ENCODE results near the gene GABRD.

Gene GABRD

DNA sequence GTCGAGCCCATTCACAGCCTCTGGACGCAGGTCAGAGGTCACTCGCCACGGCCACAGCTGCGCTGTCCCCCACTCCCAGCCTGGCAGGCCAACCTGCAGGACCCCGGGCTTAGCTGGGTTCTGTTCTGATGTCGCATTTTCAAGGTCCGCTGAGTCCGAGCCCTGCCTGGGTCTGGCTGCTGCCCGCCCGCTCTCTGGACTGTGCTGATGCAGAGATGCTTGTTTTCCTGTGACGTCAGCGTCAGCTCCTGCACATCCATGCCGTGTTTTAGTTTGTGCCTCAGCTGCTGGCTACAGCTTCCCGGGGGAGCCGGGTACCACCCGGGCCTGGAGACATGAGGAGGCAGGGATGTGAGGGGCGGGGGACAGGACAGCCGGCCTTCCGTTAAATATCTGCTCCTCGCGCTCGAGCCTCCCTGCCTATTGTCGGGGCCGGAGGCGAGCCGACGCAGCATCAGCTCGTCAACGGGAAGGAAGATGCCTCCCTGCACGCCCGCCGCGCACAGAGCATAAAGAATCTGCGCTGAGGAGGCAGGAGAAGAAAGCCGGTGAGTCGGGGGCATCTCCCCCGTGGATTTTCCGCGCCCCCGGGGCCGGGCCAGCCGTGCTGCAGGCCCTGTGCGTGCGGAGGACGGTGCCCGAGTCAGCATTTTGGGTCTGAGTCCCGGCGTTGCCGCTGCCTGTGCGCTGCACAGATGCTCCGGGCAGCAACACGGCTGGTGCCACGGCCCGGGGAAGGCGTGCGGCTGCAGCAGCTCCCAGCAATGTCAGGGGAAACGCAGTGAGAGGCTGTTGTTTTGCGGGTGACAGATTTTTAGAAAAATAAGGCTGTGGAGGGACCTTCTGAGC, 54.5 kb downstream of the GABRD start:
- Histone ChIP-seq H3K9ac (ENCODE audit: low read depth, low read length) (no peak overlapping the region), H3K9me3 (ENCODE audit: insufficient read depth, low read depth, low read length) (peaks cover 20% of the 10 kb centered on the region), H3K27ac (ENCODE audit: low read depth, low read length) (peak overlapping the region; percentile 25; the same call in 1 of the 2 replicates), H3K27me3 (ENCODE audit: insufficient read depth, low read length) (no peaks in the 10 kb centered on the region), H3K4me1 (ENCODE audit: insufficient read depth, low read length) (no peaks in the 10 kb centered on the region), H3K36me3 (ENCODE audit: insufficient read depth, low read length) (peaks cover 16% of the 10 kb centered on the region), H3K4me3 (ENCODE audit: low read length) (no peak overlapping the region)
- 91% methylated on average over 59 of the region's 59 CpGs for WGBS

DNA sequence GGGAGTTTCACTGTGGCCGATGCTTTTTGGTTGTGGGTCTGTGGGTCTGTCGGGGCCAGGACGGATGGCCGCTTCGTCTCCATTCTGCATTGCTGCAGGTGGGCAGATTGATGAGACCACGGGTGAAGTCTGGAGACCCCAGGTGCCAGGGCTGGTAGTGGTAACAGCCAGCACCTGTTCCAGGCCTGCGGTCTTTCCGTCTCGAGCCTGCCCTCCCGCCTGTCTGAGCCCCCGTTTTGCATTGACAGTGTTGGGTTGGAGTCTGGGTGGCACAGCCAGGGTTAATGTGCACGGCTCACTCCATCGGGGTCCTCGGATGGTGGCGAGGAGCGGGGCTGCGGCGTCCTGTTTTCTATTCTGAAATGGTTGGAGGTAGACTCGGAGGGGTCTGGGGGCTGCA, 55.3 kb downstream of the GABRD start:
- no peak overlapping the region for H3K4me3 ChIP-seq (ENCODE audit: low read length)

DNA sequence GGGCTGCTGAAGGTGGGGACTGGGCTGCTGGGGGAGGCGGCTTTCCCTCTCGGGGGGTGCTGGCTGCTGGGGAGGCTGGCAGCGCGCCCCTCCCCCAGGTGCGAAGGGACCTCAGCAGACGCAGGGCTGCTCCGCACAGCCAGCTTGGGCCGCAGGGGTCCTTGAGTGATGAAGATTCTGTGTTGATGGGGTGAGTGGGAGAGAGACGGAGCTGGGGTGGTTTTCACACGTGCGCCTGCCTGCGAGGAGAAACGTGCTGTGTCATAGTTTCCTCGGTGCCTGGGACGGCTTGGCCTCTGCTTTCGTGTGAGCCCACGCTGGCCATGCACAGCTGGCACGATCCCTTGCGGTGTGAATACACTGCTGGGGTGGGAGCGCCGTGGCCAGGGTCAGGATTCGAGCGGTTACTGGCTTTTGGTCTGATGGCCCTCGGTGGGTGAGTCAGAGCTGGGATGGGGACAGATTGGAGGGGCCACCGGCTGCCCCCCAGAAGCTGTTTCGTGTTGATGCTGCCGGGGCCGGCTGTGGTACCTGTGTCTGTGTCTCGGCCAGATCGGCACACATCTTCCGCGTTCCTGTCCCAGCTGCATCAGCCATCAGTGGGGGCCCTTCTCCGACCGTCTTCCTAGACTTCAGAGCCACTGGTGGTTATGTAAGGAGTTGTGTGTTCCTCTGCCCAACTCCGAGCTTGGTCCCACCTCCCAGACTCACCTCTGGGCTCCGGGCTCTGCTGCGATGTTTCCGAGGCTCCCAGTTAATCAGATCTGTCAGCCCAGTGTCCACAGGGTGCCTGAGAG, 56.0 kb downstream of the GABRD start:
- WGBS, result 92% methylated on average over 38 of the region's 38 CpGs
- Histone ChIP-seq H3K27ac (ENCODE audit: low read depth, low read length) (0 out of 2 replicates have a peak overlapping the region, but pooled peaks have one; percentile 30), H3K4me1 (ENCODE audit: insufficient read depth, low read length) (no peaks in the 10 kb centered on the region), H3K9ac (ENCODE audit: low read depth, low read length) (no peak overlapping the region), H3K4me3 (ENCODE audit: low read length) (no peak overlapping the region), H3K36me3 (ENCODE audit: insufficient read depth, low read length) (peaks cover 16% of the 10 kb centered on the region), H3K9me3 (ENCODE audit: insufficient read depth, low read depth, low read length) (peaks cover 20% of the 10 kb centered on the region), H3K27me3 (ENCODE audit: insufficient read depth, low read length) (no peaks in the 10 kb centered on the region)

More for the DNA sequence above, 55.3 kb downstream of the GABRD start:
- 92% methylated on average over 19 of the region's 19 CpGs for WGBS
- Histone ChIP-seq H3K27me3 (ENCODE audit: insufficient read depth, low read length) (no peaks in the 10 kb centered on the region), H3K9me3 (ENCODE audit: insufficient read depth, low read depth, low read length) (peaks cover 20% of the 10 kb centered on the region), H3K4me1 (ENCODE audit: insufficient read depth, low read length) (no peaks in the 10 kb centered on the region), H3K27ac (ENCODE audit: low read depth, low read length) (no peak overlapping the region), H3K9ac (ENCODE audit: low read depth, low read length) (no peak overlapping the region), H3K36me3 (ENCODE audit: insufficient read depth, low read length) (peaks cover 16% of the 10 kb centered on the region)

DNA sequence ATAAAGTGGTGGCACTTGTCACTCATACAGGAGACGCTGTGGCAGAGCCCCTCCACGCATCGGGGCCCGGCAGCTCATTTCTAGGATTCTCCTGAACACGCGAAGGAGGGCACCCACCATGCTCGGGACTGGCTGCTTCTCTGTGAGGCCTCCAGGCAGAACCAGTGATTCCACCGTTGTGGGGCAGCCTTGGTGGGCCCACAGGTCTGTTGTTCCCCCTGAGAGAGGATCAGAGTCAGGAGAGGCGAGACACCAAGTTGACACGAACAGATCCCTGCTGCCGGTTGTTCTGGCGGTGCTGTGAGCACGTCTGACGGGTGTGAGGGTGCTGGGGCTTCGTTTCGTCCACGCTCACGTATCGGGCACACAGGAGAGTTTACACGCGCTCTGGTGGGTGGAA, 57.7 kb downstream of the GABRD start:
- H3K36me3 ChIP-seq (ENCODE audit: insufficient read depth, low read length), result peaks cover 16% of the 10 kb centered on the region
- H3K9me3 ChIP-seq (ENCODE audit: insufficient read depth, low read depth, low read length), result peaks cover 20% of the 10 kb centered on the region
- no peaks in the 10 kb centered on the region for H3K4me1 ChIP-seq (ENCODE audit: insufficient read depth, low read length)

DNA sequence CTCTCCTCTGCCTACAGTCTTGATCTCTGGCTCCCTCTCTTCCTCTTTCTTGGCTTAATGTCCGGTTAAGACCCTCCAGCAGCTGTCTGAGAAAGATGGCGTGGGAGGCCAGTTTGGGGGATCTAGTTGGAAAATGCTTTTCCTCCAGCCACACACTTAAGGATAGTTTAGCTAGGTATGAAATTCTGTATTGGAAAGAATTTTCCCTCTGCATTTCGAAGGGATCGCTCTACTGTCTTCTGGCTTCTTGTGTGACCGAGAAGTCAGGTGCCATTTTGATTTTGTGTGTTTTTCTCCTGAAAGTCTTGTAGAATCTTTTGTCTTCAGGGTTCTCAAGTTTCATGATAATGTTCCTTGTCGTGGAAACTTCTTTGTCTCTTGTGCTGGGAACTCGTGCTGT, 59.0 kb downstream of the GABRD start:
- H3K4me1 ChIP-seq (ENCODE audit: insufficient read depth, low read length), result no peaks in the 10 kb centered on the region
- H3K27me3 ChIP-seq (ENCODE audit: insufficient read depth, low read length), result no peaks in the 10 kb centered on the region
- no peak overlapping the region for H3K4me3 ChIP-seq (ENCODE audit: low read length)
- peaks cover 20% of the 10 kb centered on the region for H3K9me3 ChIP-seq (ENCODE audit: insufficient read depth, low read depth, low read length)
- no peak overlapping the region for H3K27ac ChIP-seq (ENCODE audit: low read depth, low read length)
- H3K36me3 ChIP-seq (ENCODE audit: insufficient read depth, low read length), result peaks cover 16% of the 10 kb centered on the region
- 98% methylated on average over 7 of the region's 7 CpGs for WGBS
- no peak overlapping the region for H3K9ac ChIP-seq (ENCODE audit: low read depth, low read length)

More for the DNA sequence above, 57.7 kb downstream of the GABRD start:
- Histone ChIP-seq H3K27ac (ENCODE audit: low read depth, low read length) (no peak overlapping the region), H3K4me3 (ENCODE audit: low read length) (no peak overlapping the region), H3K27me3 (ENCODE audit: insufficient read depth, low read length) (no peaks in the 10 kb centered on the region), H3K9ac (ENCODE audit: low read depth, low read length) (no peak overlapping the region)
- WGBS, result 96% methylated on average over 21 of the region's 21 CpGs

DNA sequence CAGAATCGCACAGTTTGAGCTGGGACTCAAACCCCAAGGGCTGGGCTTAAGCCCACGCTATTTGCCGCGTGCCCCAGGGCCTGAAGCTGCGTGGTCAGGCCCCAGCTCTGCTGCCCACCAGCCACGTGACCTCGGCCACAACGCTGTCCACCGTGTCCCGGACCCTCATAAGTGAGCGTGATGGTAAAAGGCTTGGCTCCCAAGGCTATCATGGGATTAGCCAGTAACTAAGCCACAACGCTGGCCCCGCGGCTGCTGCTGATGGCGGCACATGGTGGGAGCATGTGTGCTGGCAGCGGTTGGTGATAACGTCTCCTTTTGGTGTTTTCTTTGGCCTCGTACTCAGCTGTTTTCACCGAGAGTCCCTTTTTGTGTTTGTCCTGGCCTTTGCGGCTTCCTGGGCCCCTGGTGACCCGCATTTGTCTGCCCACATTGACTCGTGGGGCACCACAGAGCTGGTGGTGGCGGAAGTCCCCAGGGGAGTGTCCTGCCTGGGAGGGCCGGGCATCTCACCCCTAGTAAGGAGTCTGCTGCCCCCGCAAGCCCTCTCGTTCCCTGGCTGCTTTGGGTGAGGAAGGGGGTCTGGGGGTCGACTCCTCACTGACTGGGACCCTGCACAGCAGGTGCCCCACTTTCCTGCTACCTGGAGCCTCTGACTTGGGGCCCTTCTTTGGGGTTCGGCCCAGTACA, 60.4 kb downstream of the GABRD start:
- Histone ChIP-seq H3K4me1 (ENCODE audit: insufficient read depth, low read length) (no peaks in the 10 kb centered on the region), H3K9me3 (ENCODE audit: insufficient read depth, low read depth, low read length) (peaks cover 20% of the 10 kb centered on the region), H3K27ac (ENCODE audit: low read depth, low read length) (no peak overlapping the region), H3K9ac (ENCODE audit: low read depth, low read length) (no peak overlapping the region), H3K4me3 (ENCODE audit: low read length) (no peak overlapping the region), H3K36me3 (ENCODE audit: insufficient read depth, low read length) (peaks cover 16% of the 10 kb centered on the region), H3K27me3 (ENCODE audit: insufficient read depth, low read length) (no peaks in the 10 kb centered on the region)
- 97% methylated on average over 28 of the region's 28 CpGs for WGBS

DNA sequence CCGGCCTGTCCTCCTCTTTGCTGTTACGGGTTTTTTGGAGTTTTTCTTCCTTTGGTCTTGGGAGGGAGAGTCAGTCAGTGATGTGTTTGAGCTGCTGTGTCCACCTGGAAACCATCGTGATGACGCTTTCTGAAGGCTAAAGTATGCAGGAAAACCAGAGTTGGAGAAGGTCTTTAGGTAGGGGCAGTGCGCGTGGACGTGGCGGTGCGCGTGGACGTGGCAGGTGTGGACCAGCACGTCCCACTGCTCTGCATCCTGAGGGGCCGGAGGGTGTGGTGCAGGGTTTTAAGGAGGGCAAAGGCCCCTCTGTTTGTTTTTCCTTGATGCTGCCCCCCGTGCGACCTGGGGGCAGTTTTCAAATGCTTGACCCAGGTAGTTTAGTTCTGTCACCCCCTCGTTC, 61.0 kb downstream of the GABRD start:
- peaks cover 20% of the 10 kb centered on the region for H3K9me3 ChIP-seq (ENCODE audit: insufficient read depth, low read depth, low read length)
- H3K9ac ChIP-seq (ENCODE audit: low read depth, low read length), result no peak overlapping the region
- H3K4me3 ChIP-seq (ENCODE audit: low read length), result no peak overlapping the region
- WGBS, result 96% methylated on average over 16 of the region's 16 CpGs
- H3K36me3 ChIP-seq (ENCODE audit: insufficient read depth, low read length), result peaks cover 16% of the 10 kb centered on the region
- no peaks in the 10 kb centered on the region for H3K4me1 ChIP-seq (ENCODE audit: insufficient read depth, low read length)
- no peak overlapping the region for H3K27ac ChIP-seq (ENCODE audit: low read depth, low read length)
- no peaks in the 10 kb centered on the region for H3K27me3 ChIP-seq (ENCODE audit: insufficient read depth, low read length)
